Thyroid gland (tissue), 4 donors: ENCODE results near the gene SERPINA4. TPM values are rescaled to one million over a fixed set of nuclear protein-coding genes. Genes with fewer than 3 reads are reported as not detected.

Source experiments
- DNase-seq, 2 donors: peaks; one replicate each; pipeline ENCODE4 v3.0.0-alpha.2; 2019
- H3K27ac ChIP-seq, 3 donors: fragments of 200-600 bp; sonication (generic); 1 replicate in 2 of 3; 2 replicates in 1 of 3; pipeline ENCODE4 v1.5.1; 2016 to 2019; ENCODE audit warnings: mild to moderate bottlenecking in 1 of 3, moderate library complexity in 1 of 3
- H3K27me3 ChIP-seq: fragments of 200-600 bp; sonication (generic); one replicate; pipeline ENCODE4 v1.5.1; 2019
- H3K36me3 ChIP-seq, 2 donors: fragments of 200-600 bp; sonication (generic); one replicate each; pipeline ENCODE4 v1.5.1; 2016 to 2019
- H3K4me1 ChIP-seq, 2 donors: fragments of 200-600 bp; sonication (generic); one replicate each; pipeline ENCODE4 v1.5.1; 2017 to 2019
- H3K4me3 ChIP-seq, 3 donors: fragments of 200-600 bp; sonication (generic); replicated peaks in 1 of 3; 1 replicate in 2 of 3; 2 replicates in 1 of 3; pipeline ENCODE4 v1.5.1; 2016; ENCODE audit warnings: mild to moderate bottlenecking in 1 of 3
- H3K9me3 ChIP-seq: fragments of 200-600 bp; sonication (generic); one replicate; pipeline ENCODE4 v1.5.1; 2017
- POLR2A ChIP-seq, 2 donors: fragments of 450-650 bp; IDR thresholded peaks; one replicate each; pipeline ENCODE4 v1.6.1; 2017; ENCODE audit warnings: antibody characterized with exemption in 2 of 2, mild to moderate bottlenecking in 2 of 2, moderate library complexity in 1 of 2
- WGBS, 2 donors: methylation state at CpG; one replicate each; pipeline ENCODE4 v1.1.5; 2017; 5-methylcytosine and 5-hydroxymethylcytosine counted together
- intact Hi-C: fragments of 100-400 bp; cut with DNase I; formaldehyde crosslinking; loops from one replicate; pipeline ENCODE4 v1.15.1; 2023
- total RNA-seq, 4 donors: library from RNA; depleted of rRNA; stranded (reverse); fragments of >200 nt; gene quantifications; one replicate each; pipeline ENCODE4 v1.2.3, GENCODE V29; 2016
- TF ChIP-seq, protein P1 (sequence below), 6 experiments: fragments of 200-600 bp in 3 of 6; fragments of 450-650 bp in 3 of 6; sonication (generic) in 3 of 6; IDR thresholded peaks; one replicate each; pipeline ENCODE4 v1.5.1; 2016 to 2019; ENCODE audit warnings: antibody characterized with exemption in 6 of 6, mild to moderate bottlenecking in 2 of 6, inconsistent platforms in 1 of 6, moderate library complexity in 1 of 6

SERPINA4 gene
- total RNA-seq, 4 donors from 2014 or later: not detected

GRCh38 chr14:94559638-94560290, 1.5 kb upstream of the SERPINA4 start:
- H3K9me3 ChIP-seq: no peaks in the 10 kb centered on the region
- no peak overlapping the region for H3K4me3 ChIP-seq
- DNase-seq: no peak
- no peak overlapping the region for H3K27ac ChIP-seq
- H3K36me3 ChIP-seq: no peaks in the 10 kb centered on the region
- 80 to 90% methylated on average over 9 of the region's 9 CpGs for WGBS, 2 donors
- no peaks in the 10 kb centered on the region for H3K27me3 ChIP-seq
- intact Hi-C loops: no loop called here
- no peaks in the 10 kb centered on the region for H3K4me1 ChIP-seq
- no peak for TF ChIP-seq POLR2A (IDR thresholded peaks at IDR 0.05)
- TF ChIP-seq, protein P1, sequence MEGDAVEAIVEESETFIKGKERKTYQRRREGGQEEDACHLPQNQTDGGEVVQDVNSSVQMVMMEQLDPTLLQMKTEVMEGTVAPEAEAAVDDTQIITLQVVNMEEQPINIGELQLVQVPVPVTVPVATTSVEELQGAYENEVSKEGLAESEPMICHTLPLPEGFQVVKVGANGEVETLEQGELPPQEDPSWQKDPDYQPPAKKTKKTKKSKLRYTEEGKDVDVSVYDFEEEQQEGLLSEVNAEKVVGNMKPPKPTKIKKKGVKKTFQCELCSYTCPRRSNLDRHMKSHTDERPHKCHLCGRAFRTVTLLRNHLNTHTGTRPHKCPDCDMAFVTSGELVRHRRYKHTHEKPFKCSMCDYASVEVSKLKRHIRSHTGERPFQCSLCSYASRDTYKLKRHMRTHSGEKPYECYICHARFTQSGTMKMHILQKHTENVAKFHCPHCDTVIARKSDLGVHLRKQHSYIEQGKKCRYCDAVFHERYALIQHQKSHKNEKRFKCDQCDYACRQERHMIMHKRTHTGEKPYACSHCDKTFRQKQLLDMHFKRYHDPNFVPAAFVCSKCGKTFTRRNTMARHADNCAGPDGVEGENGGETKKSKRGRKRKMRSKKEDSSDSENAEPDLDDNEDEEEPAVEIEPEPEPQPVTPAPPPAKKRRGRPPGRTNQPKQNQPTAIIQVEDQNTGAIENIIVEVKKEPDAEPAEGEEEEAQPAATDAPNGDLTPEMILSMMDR (IDR thresholded peaks at IDR 0.05): no peak

DNA sequence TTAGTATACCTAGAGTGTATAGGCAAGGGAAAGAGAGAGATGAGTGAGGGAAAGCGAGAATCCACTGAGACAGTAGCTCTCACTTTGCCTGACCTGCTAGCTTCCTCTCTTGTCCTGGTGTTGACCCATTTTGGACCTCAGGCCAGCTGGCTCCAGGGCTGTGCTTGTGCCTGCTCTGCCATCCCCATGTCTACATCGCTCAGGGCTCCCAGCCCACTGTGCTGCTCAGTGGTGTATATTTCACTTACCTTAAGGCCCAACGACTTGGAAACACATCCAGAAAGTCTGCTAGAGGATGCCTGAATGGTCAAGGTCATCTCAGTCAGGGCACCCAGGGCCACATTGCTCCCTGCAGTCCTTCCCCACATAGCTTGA, 964 bp upstream of the SERPINA4 start:
- TF ChIP-seq, protein P1 (IDR thresholded peaks at IDR 0.05): no peak
- TF ChIP-seq POLR2A (IDR thresholded peaks at IDR 0.05): no peak
- no peaks in the 10 kb centered on the region for H3K4me1 ChIP-seq
- DNase-seq: no peak
- WGBS, 2 donors: 74 to 85% methylated on average over 3 of the region's 3 CpGs
- H3K27ac ChIP-seq: no peak overlapping the region
- H3K4me3 ChIP-seq: no peak overlapping the region
- H3K36me3 ChIP-seq: no peaks in the 10 kb centered on the region
- intact Hi-C loops: no loop called here
- no peaks in the 10 kb centered on the region for H3K27me3 ChIP-seq
- no peaks in the 10 kb centered on the region for H3K9me3 ChIP-seq

- TF ChIP-seq, protein P1 (IDR thresholded peaks at IDR 0.05): no peak
- no peak for TF ChIP-seq POLR2A (IDR thresholded peaks at IDR 0.05)
- intact Hi-C loops: no loop called here
- H3K27me3 ChIP-seq: no peaks in the 10 kb centered on the region
- no peaks in the 10 kb centered on the region for H3K4me1 ChIP-seq
- 86 to 91% methylated on average over 7 of the region's 7 CpGs for WGBS, 2 donors
- no peak overlapping the region for H3K4me3 ChIP-seq
- H3K9me3 ChIP-seq: no peaks in the 10 kb centered on the region
- no peaks in the 10 kb centered on the region for H3K36me3 ChIP-seq
- no peak for DNase-seq
- H3K27ac ChIP-seq: no peak overlapping the region
Observed at GRCh38 chr14:94561656-94562010, 391 bp downstream of the SERPINA4 start.

DNA sequence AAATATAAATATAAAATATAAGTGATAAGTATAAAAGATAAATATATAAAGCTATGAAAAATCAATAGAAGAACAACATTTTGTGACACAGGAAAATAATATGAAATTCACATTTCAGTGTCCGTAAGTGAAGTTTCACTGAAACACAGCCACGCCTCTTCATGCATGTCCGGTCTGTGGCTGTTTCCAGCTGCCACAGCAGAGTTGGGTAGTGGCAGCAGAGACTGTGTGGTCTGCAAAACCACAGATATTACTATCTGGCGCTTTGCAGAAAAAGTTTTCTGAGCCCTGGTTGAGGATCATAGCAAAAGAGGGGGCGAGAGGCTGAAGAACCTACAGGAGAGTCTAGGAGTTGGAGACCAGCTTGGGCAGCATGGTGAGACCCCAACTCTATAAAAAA, 780 bp downstream of the SERPINA4 start:
- Histone ChIP-seq H3K9me3 (no peaks in the 10 kb centered on the region), H3K36me3 (no peaks in the 10 kb centered on the region), H3K4me3 (no peak overlapping the region), H3K27me3 (no peaks in the 10 kb centered on the region), H3K27ac (no peak overlapping the region), H3K4me1 (no peaks in the 10 kb centered on the region)
- TF ChIP-seq, protein P1 (IDR thresholded peaks at IDR 0.05): no peak
- TF ChIP-seq POLR2A (IDR thresholded peaks at IDR 0.05): no peak
- intact Hi-C loops: no loop called here
- WGBS, 2 donors: 91 to 93% methylated on average over 5 of the region's 5 CpGs
- DNase-seq: no peak

GRCh38 chr14:94562941-94563883, 2.0 kb downstream of the SERPINA4 start:
- WGBS, 2 donors: 88 to 90% methylated on average over 16 of the region's 16 CpGs
- DNase-seq: no peak
- H3K4me3 ChIP-seq: no peak overlapping the region
- no peaks in the 10 kb centered on the region for H3K9me3 ChIP-seq
- TF ChIP-seq POLR2A (IDR thresholded peaks at IDR 0.05): no peak
- TF ChIP-seq, protein P1 (IDR thresholded peaks at IDR 0.05): no peak
- H3K27ac ChIP-seq: no peak overlapping the region
- intact Hi-C loops: no loop called here
- H3K4me1 ChIP-seq: no peaks in the 10 kb centered on the region
- no peaks in the 10 kb centered on the region for H3K27me3 ChIP-seq
- no peaks in the 10 kb centered on the region for H3K36me3 ChIP-seq
